Daoy (cell line): ENCODE results near the gene PTGFR. TPM values are rescaled to one million over a fixed set of nuclear protein-coding genes. Genes with fewer than 3 reads are reported as not detected.

Experiments
- total RNA-seq: library from RNA; depleted of rRNA; stranded (reverse); fragments of >200 nt; shearing (Covaris generic); gene quantifications from 2 replicates; pipeline ENCODE4 v1.2.3, GENCODE V29; 2014; rRNA removed

PTGFR gene
- total RNA-seq, 1 experiment from 2014 or later, result 2.9 TPM

Other genes starting within 250 kb of the PTGFR start
- gene IFI44L, start 129.5 kb downstream of the PTGFR start, total RNA-seq, result 1.5 and 4.5 TPM in 2 replicates
- 141 and 171 TPM in 2 replicates for gene IFI44, start 158.9 kb downstream of the PTGFR start, total RNA-seq